DND-41 (cell line): ENCODE data around the gene PDE4C.

Experiments used
- ATAC-seq: fragments of 200-7000 bp; cut with Tn5 transposase; 3 replicates; pipeline ENCODE4 v1.9.1; 2021; ENCODE audit warnings: low read depth; ENCODE audit not compliant: insufficient read depth
- DNase-seq: peaks from one replicate; pipeline ENCODE4 v3.0.0-alpha.2; 2020
- H2AFZ ChIP-seq: 2 replicates; pipeline ENCODE4 v1.6.0; 2012; ENCODE audit warnings: low read depth, low read length
- H3K27ac ChIP-seq: 2 replicates; pipeline ENCODE4 v1.5.1; 2012; ENCODE audit warnings: low read length, inconsistent platforms
- H3K27me3 ChIP-seq: fragments of 200-600 bp; sonication (generic); 2 replicates; pipeline ENCODE4 v1.6.0; 2012; ENCODE audit warnings: low read length, mild to moderate bottlenecking, inconsistent platforms; ENCODE audit not compliant: insufficient read depth, poor library complexity
- H3K36me3 ChIP-seq: 2 replicates; pipeline ENCODE4 v1.5.1; 2012; ENCODE audit warnings: low read length, inconsistent platforms; ENCODE audit not compliant: insufficient read depth
- H3K4me1 ChIP-seq: 2 replicates; pipeline ENCODE4 v1.5.1; 2012; ENCODE audit warnings: mild to moderate bottlenecking, low read length; ENCODE audit not compliant: insufficient read depth
- H3K4me2 ChIP-seq: 2 replicates; pipeline ENCODE4 v1.6.0; 2012; ENCODE audit warnings: mild to moderate bottlenecking, moderate library complexity, low read length, inconsistent platforms; ENCODE audit not compliant: insufficient read depth
- H3K4me3 ChIP-seq, 2 experiments: fragments of 200-600 bp in 1 of 2; shearing (Covaris generic) in 1 of 2; 2 replicates each; pipeline ENCODE4 v1.5.1; 2012 to 2016; ENCODE audit warnings: inconsistent platforms in 2 of 2, low read length in 2 of 2, mild to moderate bottlenecking in 2 of 2, low read depth in 1 of 2, moderate library complexity in 1 of 2
- H3K79me2 ChIP-seq: 2 replicates; pipeline ENCODE4 v1.6.0; 2012; ENCODE audit warnings: low read length, inconsistent platforms; ENCODE audit not compliant: insufficient read depth
- H3K9ac ChIP-seq: 2 replicates; pipeline ENCODE4 v1.6.0; 2012; ENCODE audit warnings: low read depth, mild to moderate bottlenecking, inconsistent platforms, low read length, moderate library complexity
- H3K9me3 ChIP-seq: 2 replicates; pipeline ENCODE4 v1.5.1; 2012; ENCODE audit warnings: low read length, moderate library complexity, mild to moderate bottlenecking, inconsistent platforms; ENCODE audit not compliant: insufficient read depth, severe bottlenecking
- H4K20me1 ChIP-seq: 2 replicates; pipeline ENCODE4 v1.6.0; 2012; ENCODE audit warnings: low read length; ENCODE audit not compliant: insufficient read depth
- EZH2 ChIP-seq: IDR thresholded peaks from 3 replicates; pipeline ENCODE4 v1.6.1; 2012; ENCODE audit warnings: borderline replicate concordance, low read depth, mild to moderate bottlenecking, moderate library complexity, low read length, inconsistent platforms; ENCODE audit not compliant: severe bottlenecking
- TF ChIP-seq, protein P1 (sequence below): IDR thresholded peaks from 2 replicates; pipeline ENCODE4 v1.5.1; 2012; ENCODE audit warnings: borderline replicate concordance, low read length, moderate library complexity, mild to moderate bottlenecking; ENCODE audit not compliant: poor library complexity, severe bottlenecking; ENCODE audit errors: extremely low read depth

The PDE4C gene

DNA sequence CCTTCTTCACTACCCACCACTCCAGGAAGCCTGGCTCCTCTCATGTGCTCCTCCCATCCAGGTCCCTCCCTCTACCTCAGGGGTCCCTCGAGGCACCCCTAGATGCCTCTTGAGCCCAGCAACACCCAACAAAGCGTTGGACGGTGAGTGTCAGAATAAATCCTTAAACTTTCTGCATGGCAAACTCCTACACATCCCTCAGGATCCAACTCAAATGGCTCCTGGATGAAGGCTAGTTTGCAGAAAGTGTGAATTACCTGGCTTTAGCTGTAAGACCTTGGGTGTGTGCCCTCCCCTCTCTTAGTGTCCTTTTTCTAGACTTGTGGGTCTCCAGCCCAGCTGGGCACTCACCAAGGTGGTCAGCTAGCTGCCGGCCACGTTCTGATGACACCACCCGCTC lies 27.9 kb downstream of the PDE4C start:
- Histone ChIP-seq H3K36me3 (peaks cover 26% of the 10 kb centered on the region), H3K27ac (no peak overlapping the region), H3K27me3 (no peaks in the 10 kb centered on the region), H2AFZ (no peak overlapping the region), H3K4me2 (no peak overlapping the region), H3K4me3 (no peak overlapping the region), H3K79me2 (peaks cover 13% of the 10 kb centered on the region), H4K20me1 (peaks cover 14% of the 10 kb centered on the region; the same call in 1 of the 2 replicates), H3K9me3 (no peaks in the 10 kb centered on the region), H3K9ac (no peak overlapping the region), H3K4me1 (peaks cover 22% of the 10 kb centered on the region)
- no peak for ATAC-seq
- DNase-seq = no peak
- TF ChIP-seq, protein P1, sequence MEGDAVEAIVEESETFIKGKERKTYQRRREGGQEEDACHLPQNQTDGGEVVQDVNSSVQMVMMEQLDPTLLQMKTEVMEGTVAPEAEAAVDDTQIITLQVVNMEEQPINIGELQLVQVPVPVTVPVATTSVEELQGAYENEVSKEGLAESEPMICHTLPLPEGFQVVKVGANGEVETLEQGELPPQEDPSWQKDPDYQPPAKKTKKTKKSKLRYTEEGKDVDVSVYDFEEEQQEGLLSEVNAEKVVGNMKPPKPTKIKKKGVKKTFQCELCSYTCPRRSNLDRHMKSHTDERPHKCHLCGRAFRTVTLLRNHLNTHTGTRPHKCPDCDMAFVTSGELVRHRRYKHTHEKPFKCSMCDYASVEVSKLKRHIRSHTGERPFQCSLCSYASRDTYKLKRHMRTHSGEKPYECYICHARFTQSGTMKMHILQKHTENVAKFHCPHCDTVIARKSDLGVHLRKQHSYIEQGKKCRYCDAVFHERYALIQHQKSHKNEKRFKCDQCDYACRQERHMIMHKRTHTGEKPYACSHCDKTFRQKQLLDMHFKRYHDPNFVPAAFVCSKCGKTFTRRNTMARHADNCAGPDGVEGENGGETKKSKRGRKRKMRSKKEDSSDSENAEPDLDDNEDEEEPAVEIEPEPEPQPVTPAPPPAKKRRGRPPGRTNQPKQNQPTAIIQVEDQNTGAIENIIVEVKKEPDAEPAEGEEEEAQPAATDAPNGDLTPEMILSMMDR = no peak
- TF ChIP-seq EZH2 = no peak

DNA sequence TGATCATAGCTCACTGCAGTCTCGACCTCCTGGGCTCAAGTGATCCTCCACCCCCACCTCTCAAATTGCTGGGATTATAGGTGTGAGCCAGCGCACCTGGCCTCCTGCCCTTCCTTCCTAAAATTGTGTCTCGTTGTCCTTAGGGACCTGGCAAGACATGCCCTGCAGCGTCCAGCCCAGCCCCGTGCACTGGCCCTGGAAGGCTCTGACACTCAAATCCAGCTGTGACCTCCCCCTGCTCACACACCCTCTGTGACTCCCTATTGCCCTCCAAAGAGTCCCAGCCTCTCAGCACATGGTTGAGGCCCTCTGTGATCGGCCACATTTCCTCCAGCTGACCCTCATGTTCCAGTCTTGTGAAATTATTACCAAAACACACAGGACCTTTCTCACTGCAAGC lies 28.3 kb downstream of the PDE4C start:
- H3K27ac ChIP-seq = no peak overlapping the region
- no peak for ATAC-seq
- DNase-seq = no peak
- no peak overlapping the region for H3K4me2 ChIP-seq
- H3K79me2 ChIP-seq = peaks cover 10% of the 10 kb centered on the region
- H3K9me3 ChIP-seq = no peaks in the 10 kb centered on the region
- H3K36me3 ChIP-seq = peaks cover 26% of the 10 kb centered on the region
- no peak overlapping the region for H2AFZ ChIP-seq
- H3K27me3 ChIP-seq = no peaks in the 10 kb centered on the region
- no peak overlapping the region for H3K4me3 ChIP-seq
- H3K4me1 ChIP-seq = peaks cover 18% of the 10 kb centered on the region
- H4K20me1 ChIP-seq = peaks cover 12% of the 10 kb centered on the region; the same call in 1 of the 2 replicates
- H3K9ac ChIP-seq = no peak overlapping the region
- TF ChIP-seq, protein P1 = no peak
- TF ChIP-seq EZH2 = no peak

DNA sequence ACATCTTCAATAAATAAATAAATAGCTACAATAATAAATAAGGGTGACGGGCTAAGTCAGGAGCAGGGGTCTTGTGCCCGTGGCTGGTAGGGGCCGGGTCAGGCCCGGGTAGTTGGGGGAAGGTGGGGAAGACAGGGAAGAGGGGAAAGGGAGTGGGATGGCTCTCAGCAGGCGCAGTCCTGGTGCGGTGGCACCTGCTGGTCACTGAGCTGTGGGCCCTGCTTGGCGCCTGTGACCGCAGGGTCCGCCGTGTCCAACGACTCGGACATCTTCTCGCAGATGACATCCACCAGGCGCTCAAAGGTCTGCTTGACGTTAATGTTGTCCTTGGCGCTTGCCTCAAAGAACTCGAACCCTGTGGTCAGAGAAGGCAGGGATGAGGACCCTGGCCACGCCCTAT lies 28.9 kb downstream of the PDE4C start:
- H2AFZ ChIP-seq = no peak overlapping the region
- ATAC-seq (no peak), DNase-seq (no peak)
- TF ChIP-seq EZH2 = no peak
- TF ChIP-seq, protein P1 = no peak
- no peak overlapping the region for H3K9ac ChIP-seq
- peaks cover 10% of the 10 kb centered on the region for H3K79me2 ChIP-seq
- no peaks in the 10 kb centered on the region for H3K27me3 ChIP-seq
- no peak overlapping the region for H3K4me2 ChIP-seq
- H4K20me1 ChIP-seq = 0 out of 2 replicates have a peak, but pooled peaks cover 8% of the 10 kb centered on the region
- H3K4me3 ChIP-seq = no peak overlapping the region
- no peaks in the 10 kb centered on the region for H3K9me3 ChIP-seq
- peaks cover 18% of the 10 kb centered on the region for H3K4me1 ChIP-seq
- no peak overlapping the region for H3K27ac ChIP-seq
- H3K36me3 ChIP-seq = peaks cover 26% of the 10 kb centered on the region

DNA sequence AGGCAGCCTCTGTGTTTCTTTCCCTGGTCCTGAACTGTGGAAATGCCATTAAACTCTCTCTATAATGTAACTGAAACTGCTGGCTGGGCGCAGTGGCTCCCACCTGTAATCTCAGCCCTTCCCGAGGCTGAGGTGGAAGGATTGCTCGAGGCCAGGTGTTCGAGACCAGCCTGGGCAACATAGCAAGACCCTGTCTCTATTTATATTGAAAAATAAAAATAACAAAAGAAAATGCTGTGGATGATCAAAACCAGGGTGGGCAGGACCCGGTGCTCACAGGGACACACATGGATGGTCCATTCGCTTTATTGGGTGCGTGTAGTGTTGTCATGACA lies 29.8 kb downstream of the PDE4C start:
- Histone ChIP-seq H3K27ac (no peak overlapping the region), H3K79me2 (peaks cover 10% of the 10 kb centered on the region), H3K27me3 (no peaks in the 10 kb centered on the region), H3K4me1 (peaks cover 26% of the 10 kb centered on the region), H3K9ac (no peak overlapping the region), H3K9me3 (no peaks in the 10 kb centered on the region), H3K36me3 (peaks cover 26% of the 10 kb centered on the region), H2AFZ (no peak overlapping the region), H3K4me2 (no peak overlapping the region), H4K20me1 (0 out of 2 replicates have a peak, but pooled peaks cover 4% of the 10 kb centered on the region), H3K4me3 (no peak overlapping the region)
- ATAC-seq (no peak), DNase-seq (no peak)
- no peak for TF ChIP-seq EZH2
- TF ChIP-seq, protein P1 = no peak
